H1 (cell line): ENCODE data around the gene CMSS1.

Experiments used
- CHD2 ChIP-seq: IDR thresholded peaks from 2 replicates; pipeline ENCODE4 v1.6.1; 2012; ENCODE audit warnings: low read length, improper control_type of control experiment
- EZH2 ChIP-seq: fragments of 200-600 bp; sonication (generic); IDR thresholded peaks from 2 replicates; pipeline ENCODE4 v1.7.1; 2012; ENCODE audit warnings: low read depth, mild to moderate bottlenecking, moderate library complexity, low read length, inconsistent platforms; ENCODE audit not compliant: severe bottlenecking

- TF ChIP-seq EZH2 (no peak), CHD2 (no peak)
These were observed 35.2 kb downstream of the CMSS1 start for GRCh38 chr3:99852851-99853250.
